Ishikawa (cell line): ENCODE data around the gene MARCHF11.

Experiments used
- CEBPB ChIP-seq: IDR thresholded peaks from 2 replicates; pipeline ENCODE4 v1.6.1; 2012
- CREB1 ChIP-seq: IDR thresholded peaks from 2 replicates; pipeline ENCODE4 v1.6.1; 2012; ENCODE audit warnings: low read depth
- EGR1 ChIP-seq: IDR thresholded peaks from 2 replicates; pipeline ENCODE4 v1.6.1; 2012
- EP300 ChIP-seq: IDR thresholded peaks from 2 replicates; pipeline ENCODE4 v1.6.1; 2012; ENCODE audit warnings: borderline replicate concordance
- FOXM1 ChIP-seq: IDR thresholded peaks from 2 replicates; pipeline ENCODE4 v1.6.1; 2012; ENCODE audit warnings: low read depth, borderline replicate concordance
- NFIC ChIP-seq: IDR thresholded peaks from 2 replicates; pipeline ENCODE4 v1.6.1; 2012
- RAD21 ChIP-seq: IDR thresholded peaks from 2 replicates; pipeline ENCODE4 v1.6.1; 2012; ENCODE audit warnings: low read depth
- REST ChIP-seq: IDR thresholded peaks from 2 replicates; pipeline ENCODE4 v1.6.1; 2012; ENCODE audit warnings: low read depth, mild to moderate bottlenecking
- TAF1 ChIP-seq: IDR thresholded peaks from 2 replicates; pipeline ENCODE4 v1.6.1; 2012; ENCODE audit warnings: low read depth, mild to moderate bottlenecking
- TCF12 ChIP-seq: IDR thresholded peaks from 2 replicates; pipeline ENCODE4 v1.6.1; 2012; ENCODE audit warnings: low read depth
- TEAD4 ChIP-seq: IDR thresholded peaks from 2 replicates; pipeline ENCODE4 v1.6.1; 2012
- USF1 ChIP-seq: IDR thresholded peaks from 2 replicates; pipeline ENCODE4 v1.6.1; 2012
- YY1 ChIP-seq: IDR thresholded peaks from 2 replicates; pipeline ENCODE4 v1.6.1; 2012; ENCODE audit warnings: low read depth
- ZBTB7A ChIP-seq: IDR thresholded peaks from 2 replicates; pipeline ENCODE4 v1.6.1; 2012; ENCODE audit warnings: low read depth
- TF ChIP-seq, protein P1 (sequence below): IDR thresholded peaks from 2 replicates; pipeline ENCODE4 v1.6.1; 2012

Gene MARCHF11

DNA sequence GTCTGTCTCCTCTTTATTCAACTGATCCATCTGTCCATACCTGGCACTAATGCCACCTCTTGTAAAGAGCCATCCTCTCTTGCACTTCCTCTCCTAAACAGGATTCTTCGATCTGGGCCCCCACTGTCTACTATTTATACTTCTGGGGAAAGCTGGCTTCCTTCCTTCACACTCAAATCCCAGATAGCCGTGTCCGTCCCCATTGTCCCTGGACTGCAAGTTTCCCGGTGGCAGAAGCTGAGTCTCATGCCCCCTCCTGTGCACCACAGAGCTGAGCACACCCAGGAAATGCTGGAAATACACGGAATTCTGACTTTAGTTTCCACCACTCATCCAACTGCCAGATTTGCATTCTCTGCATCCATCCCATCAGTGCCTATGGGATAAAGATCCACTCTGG lies 84.0 kb downstream of the MARCHF11 start:
- TF ChIP-seq REST (no peak), ZBTB7A (no peak), NFIC (no peak), EP300 (no peak), CEBPB (no peak), FOXM1 (no peak), TCF12 (no peak), USF1 (no peak), TEAD4 (no peak), CREB1 (no peak), EGR1 (no peak), TAF1 (no peak), YY1 (no peak), RAD21 (no peak)
- TF ChIP-seq, protein P1, sequence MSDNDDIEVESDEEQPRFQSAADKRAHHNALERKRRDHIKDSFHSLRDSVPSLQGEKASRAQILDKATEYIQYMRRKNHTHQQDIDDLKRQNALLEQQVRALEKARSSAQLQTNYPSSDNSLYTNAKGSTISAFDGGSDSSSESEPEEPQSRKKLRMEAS, result no peak

GRCh38 chr5:16090270-16090669 lies 89.3 kb downstream of the MARCHF11 start:
- TF ChIP-seq EGR1 (no peak), CEBPB (no peak), YY1 (no peak), TCF12 (no peak), ZBTB7A (no peak), NFIC (no peak), FOXM1 (no peak), TEAD4 (no peak), TAF1 (no peak), USF1 (no peak), EP300 (no peak), CREB1 (no peak), REST (no peak), RAD21 (no peak)
- TF ChIP-seq, protein P1, result no peak

DNA sequence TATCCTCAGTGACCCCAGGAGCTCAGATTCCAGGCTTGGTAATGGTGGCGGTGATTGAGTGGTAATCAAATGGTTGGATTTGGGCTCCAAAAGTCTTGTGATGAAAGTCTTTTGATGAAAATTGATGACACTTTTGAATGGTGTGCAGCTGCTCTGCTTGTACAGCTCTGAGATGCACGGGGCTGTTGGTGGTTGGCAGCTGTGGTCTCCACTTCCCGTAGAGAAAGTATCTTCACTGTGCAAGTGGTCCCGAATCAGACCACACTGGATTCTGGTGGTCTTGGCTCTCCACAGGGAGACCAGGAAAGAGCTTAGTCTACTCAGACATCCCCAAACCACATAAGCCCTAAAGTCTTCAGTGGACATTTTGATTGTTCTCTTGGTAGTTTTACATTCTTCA lies 96.6 kb downstream of the MARCHF11 start:
- TF ChIP-seq CEBPB (no peak), YY1 (no peak), RAD21 (no peak), REST (no peak), CREB1 (no peak), TAF1 (no peak), TCF12 (no peak), NFIC (no peak), EP300 (no peak), FOXM1 (no peak), ZBTB7A (no peak), TEAD4 (no peak), USF1 (no peak), EGR1 (no peak)
- TF ChIP-seq, protein P1, result no peak

GRCh38 chr5:16082053-16082452 lies 97.5 kb downstream of the MARCHF11 start:
- no peak for TF ChIP-seq TEAD4
- TF ChIP-seq EP300, result no peak
- no peak for TF ChIP-seq TCF12
- TF ChIP-seq USF1, result no peak
- TF ChIP-seq, protein P1, result no peak
- no peak for TF ChIP-seq EGR1
- no peak for TF ChIP-seq NFIC
- TF ChIP-seq REST, result no peak
- TF ChIP-seq FOXM1, result no peak
- TF ChIP-seq TAF1, result no peak
- no peak for TF ChIP-seq CREB1
- no peak for TF ChIP-seq ZBTB7A
